Body of pancreas (tissue), 4 donors: ENCODE measurements around the gene KDM4B.
"Not testable (repeated sequence)": the region's sequence is repeated elsewhere in the genome, so short reads cannot be mapped to it uniquely, and the experiment has no call there.

Source experiments
- CTCF ChIP-seq, 7 experiments: fragments of 450-650 bp in 4 of 7; fragments of 200-600 bp in 3 of 7; sonication (generic) in 3 of 7; IDR thresholded peaks; one replicate each; pipeline ENCODE4 v1.5.1; 2016 to 2019; ENCODE audit warnings: antibody characterized with exemption in 7 of 7
- POLR2A ChIP-seq, 3 donors: fragments of 450-650 bp; IDR thresholded peaks; one replicate each; pipeline ENCODE4 v1.6.1; 2016; ENCODE audit warnings: antibody characterized with exemption in 3 of 3, mild to moderate bottlenecking in 2 of 3

DNA sequence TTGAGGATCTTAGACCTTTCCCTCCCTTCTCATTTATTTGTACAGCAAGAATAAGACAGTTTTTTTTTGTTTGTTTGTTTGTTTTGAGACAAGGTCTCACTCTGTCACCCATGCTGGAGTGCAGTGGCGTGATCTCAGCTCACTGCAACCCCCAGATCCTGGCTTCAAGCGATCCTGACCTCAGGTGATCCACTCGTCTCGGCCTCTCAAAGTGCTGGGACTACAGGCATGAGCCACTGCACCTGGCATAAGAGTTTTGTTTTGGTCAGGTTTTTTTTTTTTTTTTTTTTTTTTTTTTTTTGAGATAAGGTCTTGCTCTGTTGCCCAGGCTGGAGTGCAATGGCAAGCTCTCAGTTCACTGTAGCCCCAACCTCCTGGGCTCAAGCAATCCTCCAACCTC lies 30.5 kb upstream of the KDM4B start:
- not testable (repeated sequence) for TF ChIP-seq CTCF, POLR2A (IDR thresholded peaks at IDR 0.05)
